Fibroblast of lung (primary cell): ENCODE measurements around the gene HK2. TPM values are rescaled to one million over a fixed set of nuclear protein-coding genes. Genes with fewer than 3 reads are reported as not detected.

Experiments
- DNase-seq, 2 donors: peaks; one replicate each; pipeline versions ENCODE4 v3.0.0 to v3.0.0-alpha.2; 2010; ENCODE audit warnings: low read depth in 2 of 2
- H2AFZ ChIP-seq: 2 replicates; pipeline ENCODE4 v1.5.1; 2012; ENCODE audit warnings: low read length, control low read depth, inconsistent platforms
- H3K27ac ChIP-seq: 2 replicates; pipeline ENCODE4 v1.5.1; 2011; ENCODE audit warnings: low read length, control low read depth; ENCODE audit not compliant: insufficient read depth
- H3K27me3 ChIP-seq: 2 replicates; pipeline ENCODE4 v1.5.1; 2011; ENCODE audit warnings: mild to moderate bottlenecking, low read length; ENCODE audit not compliant: control insufficient read depth, insufficient read depth
- H3K36me3 ChIP-seq: 2 replicates; pipeline ENCODE4 v1.5.1; 2011; ENCODE audit warnings: low read length; ENCODE audit not compliant: control insufficient read depth, insufficient read depth
- H3K4me1 ChIP-seq: 2 replicates; pipeline ENCODE4 v1.5.1; 2011; ENCODE audit warnings: low read length; ENCODE audit not compliant: control insufficient read depth, insufficient read depth; ENCODE audit errors: extremely low read depth
- H3K4me2 ChIP-seq: 2 replicates; pipeline ENCODE4 v1.5.1; 2011; ENCODE audit warnings: low read length, control low read depth; ENCODE audit not compliant: insufficient read depth; ENCODE audit errors: extremely low read depth
- H3K4me3 ChIP-seq, 4 experiments: fragments of 200-600 bp in 1 of 4; sonication (generic) in 1 of 4; replicated peaks in 1 of 4; 2 replicates each; pipeline ENCODE4 v1.5.1; 2011 to 2016; ENCODE audit warnings: low read length in 4 of 4, low read depth in 3 of 4, mild to moderate bottlenecking in 3 of 4, control low read depth in 2 of 4, inconsistent platforms in 1 of 4, mixed read lengths in 1 of 4; ENCODE audit not compliant: insufficient read depth in 1 of 4; ENCODE audit errors: control extremely low read depth in 1 of 4
- H3K79me2 ChIP-seq: 2 replicates; pipeline ENCODE4 v1.5.1; 2012; ENCODE audit warnings: mild to moderate bottlenecking, low read length, inconsistent platforms; ENCODE audit not compliant: control insufficient read depth, insufficient read depth
- H3K9ac ChIP-seq: 2 replicates; pipeline ENCODE4 v1.5.1; 2011; ENCODE audit warnings: mild to moderate bottlenecking, low read length, control low read depth; ENCODE audit not compliant: insufficient read depth
- H3K9me3 ChIP-seq: 2 replicates; pipeline ENCODE4 v1.5.1; 2012; ENCODE audit warnings: low read depth, low read length; ENCODE audit not compliant: control insufficient read depth, insufficient read depth
- H4K20me1 ChIP-seq: 2 replicates; pipeline ENCODE4 v1.5.1; 2011; ENCODE audit warnings: low read length; ENCODE audit not compliant: control insufficient read depth, insufficient read depth; ENCODE audit errors: extremely low read depth
- EZH2 ChIP-seq: IDR thresholded peaks from 2 replicates; pipeline ENCODE4 v1.5.1; 2012; ENCODE audit warnings: low read length, control low read depth, mild to moderate bottlenecking; ENCODE audit errors: missing control alignments
- polyA plus RNA-seq, 2 donors: library from polyadenylated mRNA; depleted of rRNA in 1 of 2; stranded (reverse) in 1 of 2; unstranded in 1 of 2; fragments of >200 nt; gene quantifications; 2 replicates each; pipeline ENCODE4 v1.2.1, GENCODE V29; 2011 to 2012; ENCODE audit warnings: missing spikeins in 1 of 2
- total RNA-seq: library from RNA; depleted of rRNA; stranded (reverse); fragments of >200 nt; gene quantifications from 2 replicates; pipeline ENCODE4 v1.2.1, GENCODE V29; 2014
- TF ChIP-seq, protein P1 (sequence below), 2 donors: IDR thresholded peaks in 1 of 2; conservative IDR thresholded peaks in 1 of 2; 1 replicate in 1 of 2; 2 replicates in 1 of 2; pipeline ENCODE4 v1.5.1; 2011 to 2012; ENCODE audit warnings: low read length in 2 of 2, control low read depth in 1 of 2, inconsistent platforms in 1 of 2, low read depth in 1 of 2, mild to moderate bottlenecking in 1 of 2

HK2 gene
- total and polyA plus RNA-seq, 2 donors (not counting 1 experiment from before 2014, with no cell fraction given) = 15.7 to 19.3 TPM

DNA sequence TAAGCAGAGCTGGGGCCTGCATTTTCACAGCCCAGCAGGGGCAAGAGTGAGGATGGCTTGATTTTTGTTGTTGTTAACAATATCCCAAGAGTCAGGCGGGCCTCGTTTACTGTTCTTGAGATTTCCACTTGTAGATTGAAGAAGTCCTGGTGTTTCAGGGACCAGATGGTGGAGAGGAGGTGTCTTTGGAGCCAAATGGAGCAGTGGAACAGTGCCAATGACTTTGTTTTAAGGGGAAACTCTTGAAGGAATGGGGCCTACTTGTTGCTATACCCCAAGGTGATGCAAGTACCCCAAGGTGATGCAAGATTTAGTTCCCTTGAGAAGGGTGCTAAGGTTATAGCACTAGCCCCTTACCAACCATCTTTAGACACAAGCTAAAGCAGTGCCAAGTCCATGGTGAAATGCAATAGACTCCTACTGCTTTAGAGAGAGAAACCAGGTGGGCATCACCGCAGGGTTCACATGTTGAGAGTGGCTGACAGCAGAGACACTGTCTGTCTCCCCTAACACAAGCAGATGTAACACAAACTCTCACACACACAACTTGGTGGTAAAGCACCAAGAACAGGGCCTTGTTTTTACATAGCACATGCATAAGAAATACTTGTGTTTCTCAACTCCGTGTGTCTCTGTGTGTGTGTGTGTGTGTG lies 44.0 kb downstream of the HK2 start:
- Histone ChIP-seq H4K20me1 (no peaks in the 10 kb centered on the region), H3K27ac (no peak overlapping the region), H2AFZ (no peak overlapping the region), H3K36me3 (peaks cover 21% of the 10 kb centered on the region), H3K4me2 (no peak overlapping the region), H3K9me3 (no peaks in the 10 kb centered on the region), H3K4me3 (no peak overlapping the region), H3K79me2 (no peaks in the 10 kb centered on the region), H3K9ac (no peak overlapping the region), H3K4me1 (peaks cover 4% of the 10 kb centered on the region), H3K27me3 (no peaks in the 10 kb centered on the region)
- no peak for DNase-seq
- TF ChIP-seq, protein P1, sequence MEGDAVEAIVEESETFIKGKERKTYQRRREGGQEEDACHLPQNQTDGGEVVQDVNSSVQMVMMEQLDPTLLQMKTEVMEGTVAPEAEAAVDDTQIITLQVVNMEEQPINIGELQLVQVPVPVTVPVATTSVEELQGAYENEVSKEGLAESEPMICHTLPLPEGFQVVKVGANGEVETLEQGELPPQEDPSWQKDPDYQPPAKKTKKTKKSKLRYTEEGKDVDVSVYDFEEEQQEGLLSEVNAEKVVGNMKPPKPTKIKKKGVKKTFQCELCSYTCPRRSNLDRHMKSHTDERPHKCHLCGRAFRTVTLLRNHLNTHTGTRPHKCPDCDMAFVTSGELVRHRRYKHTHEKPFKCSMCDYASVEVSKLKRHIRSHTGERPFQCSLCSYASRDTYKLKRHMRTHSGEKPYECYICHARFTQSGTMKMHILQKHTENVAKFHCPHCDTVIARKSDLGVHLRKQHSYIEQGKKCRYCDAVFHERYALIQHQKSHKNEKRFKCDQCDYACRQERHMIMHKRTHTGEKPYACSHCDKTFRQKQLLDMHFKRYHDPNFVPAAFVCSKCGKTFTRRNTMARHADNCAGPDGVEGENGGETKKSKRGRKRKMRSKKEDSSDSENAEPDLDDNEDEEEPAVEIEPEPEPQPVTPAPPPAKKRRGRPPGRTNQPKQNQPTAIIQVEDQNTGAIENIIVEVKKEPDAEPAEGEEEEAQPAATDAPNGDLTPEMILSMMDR (conservative IDR thresholded peaks at IDR 0.05 in 1 of 2, IDR thresholded peaks at IDR 0.05 in 1 of 2; ENCODE audit: low read depth in 1 of 2, low read length in 2 of 2) = no peak
- no peak for TF ChIP-seq EZH2

DNA sequence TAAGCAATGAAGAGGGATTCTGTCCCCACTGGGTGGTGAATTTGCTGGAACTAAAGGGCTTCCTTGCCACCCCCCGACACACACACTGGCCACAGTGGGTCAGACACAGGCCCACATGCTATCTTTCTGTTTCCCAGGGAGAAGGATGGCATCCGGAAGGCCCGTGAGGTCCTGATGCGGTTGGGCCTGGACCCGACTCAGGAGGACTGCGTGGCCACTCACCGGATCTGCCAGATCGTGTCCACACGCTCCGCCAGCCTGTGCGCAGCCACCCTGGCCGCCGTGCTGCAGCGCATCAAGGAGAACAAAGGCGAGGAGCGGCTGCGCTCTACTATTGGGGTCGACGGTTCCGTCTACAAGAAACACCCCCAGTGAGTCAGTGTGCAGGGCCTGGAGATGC lies 44.6 kb downstream of the HK2 start:
- no peak overlapping the region for H3K9ac ChIP-seq
- H3K4me1 ChIP-seq = peaks cover 4% of the 10 kb centered on the region
- H3K4me3 ChIP-seq = no peak overlapping the region
- H3K9me3 ChIP-seq = no peaks in the 10 kb centered on the region
- DNase-seq = no peak
- H3K36me3 ChIP-seq = peaks cover 21% of the 10 kb centered on the region
- H4K20me1 ChIP-seq = no peaks in the 10 kb centered on the region
- no peak overlapping the region for H2AFZ ChIP-seq
- H3K79me2 ChIP-seq = no peaks in the 10 kb centered on the region
- H3K4me2 ChIP-seq = no peak overlapping the region
- TF ChIP-seq, protein P1 (conservative IDR thresholded peaks at IDR 0.05 in 1 of 2, IDR thresholded peaks at IDR 0.05 in 1 of 2; ENCODE audit: low read depth in 1 of 2, low read length in 2 of 2) = no peak
- TF ChIP-seq EZH2 = no peak
- H3K27ac ChIP-seq = no peak overlapping the region
- H3K27me3 ChIP-seq = no peaks in the 10 kb centered on the region

DNA sequence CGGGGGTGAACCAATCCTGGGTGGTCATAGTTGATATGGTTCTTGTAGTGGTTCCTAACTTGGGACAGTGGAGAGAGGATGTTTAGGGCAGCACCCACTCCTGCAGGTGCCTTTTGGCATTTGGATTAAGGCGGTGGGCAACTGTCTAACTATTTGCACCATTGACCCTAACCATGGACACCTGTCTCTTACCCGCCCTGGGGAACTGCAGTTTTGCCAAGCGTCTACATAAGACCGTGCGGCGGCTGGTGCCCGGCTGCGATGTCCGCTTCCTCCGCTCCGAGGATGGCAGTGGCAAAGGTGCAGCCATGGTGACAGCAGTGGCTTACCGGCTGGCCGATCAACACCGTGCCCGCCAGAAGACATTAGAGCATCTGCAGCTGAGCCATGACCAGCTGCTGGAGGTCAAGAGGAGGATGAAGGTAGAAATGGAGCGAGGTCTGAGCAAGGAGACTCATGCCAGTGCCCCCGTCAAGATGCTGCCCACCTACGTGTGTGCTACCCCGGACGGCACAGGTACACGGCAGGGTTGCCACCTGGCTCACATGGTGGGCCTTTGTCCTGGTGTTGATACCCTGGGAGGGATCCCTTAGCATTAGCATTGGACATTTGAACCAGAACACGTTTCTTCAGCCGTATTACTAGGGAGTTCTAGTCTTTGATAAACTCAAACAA lies 46.3 kb downstream of the HK2 start:
- Histone ChIP-seq H4K20me1 (no peaks in the 10 kb centered on the region), H3K79me2 (no peaks in the 10 kb centered on the region), H3K9ac (no peak overlapping the region), H3K4me3 (no peak overlapping the region), H2AFZ (no peak overlapping the region), H3K4me2 (no peak overlapping the region), H3K36me3 (peaks cover 23% of the 10 kb centered on the region), H3K4me1 (peaks cover 2% of the 10 kb centered on the region), H3K27me3 (no peaks in the 10 kb centered on the region), H3K9me3 (no peaks in the 10 kb centered on the region), H3K27ac (no peak overlapping the region)
- DNase-seq = no peak
- TF ChIP-seq EZH2 = no peak
- TF ChIP-seq, protein P1 (conservative IDR thresholded peaks at IDR 0.05 in 1 of 2, IDR thresholded peaks at IDR 0.05 in 1 of 2; ENCODE audit: low read depth in 1 of 2, low read length in 2 of 2) = no peak
